ENCODE results near the gene IRF2BP1. TPM values are rescaled to one million over a fixed set of nuclear protein-coding genes. Genes with fewer than 3 reads are reported as not detected.

IRF2BP1 gene
- total RNA-seq, 1 donor from 2014 or later: 21.4 TPM

DNA sequence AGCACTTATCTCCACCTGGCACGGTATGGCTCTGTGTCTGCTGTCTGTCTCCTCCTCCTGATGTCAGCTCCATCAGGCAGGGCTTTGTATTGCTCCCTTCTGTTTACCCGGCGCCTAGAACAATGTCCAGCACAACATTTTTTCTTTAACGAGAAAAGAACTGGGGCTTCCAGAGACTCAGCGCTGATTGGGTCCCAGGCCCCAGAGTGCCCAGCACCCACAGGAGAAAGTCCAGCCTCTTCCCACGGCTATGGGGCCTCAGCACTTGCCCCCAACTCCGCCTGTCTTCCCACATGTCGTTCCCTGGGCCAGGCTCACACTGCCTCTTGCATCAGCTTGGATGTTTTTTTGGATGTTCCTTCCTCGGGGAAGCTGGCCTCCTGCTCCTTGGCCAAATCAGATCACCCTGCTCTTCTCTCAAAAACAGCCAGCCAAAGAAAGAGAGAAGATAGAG, 9.6 kb upstream of the IRF2BP1 start:
- Histone ChIP-seq H3K27me3 (ENCODE audit: low read depth) (no peaks in the 10 kb centered on the region), H3K36me3 (peaks cover 59% of the 10 kb centered on the region), H3K27ac (no peak overlapping the region), H3K4me1 (peaks cover 2% of the 10 kb centered on the region), H3K9me3 (no peaks in the 10 kb centered on the region), H3K4me3 (no peak overlapping the region)
- ATAC-seq (no peak), DNase-seq (no peak)
- intact Hi-C loops (cut with DNase I): no loop called here
- TF ChIP-seq, protein P1, sequence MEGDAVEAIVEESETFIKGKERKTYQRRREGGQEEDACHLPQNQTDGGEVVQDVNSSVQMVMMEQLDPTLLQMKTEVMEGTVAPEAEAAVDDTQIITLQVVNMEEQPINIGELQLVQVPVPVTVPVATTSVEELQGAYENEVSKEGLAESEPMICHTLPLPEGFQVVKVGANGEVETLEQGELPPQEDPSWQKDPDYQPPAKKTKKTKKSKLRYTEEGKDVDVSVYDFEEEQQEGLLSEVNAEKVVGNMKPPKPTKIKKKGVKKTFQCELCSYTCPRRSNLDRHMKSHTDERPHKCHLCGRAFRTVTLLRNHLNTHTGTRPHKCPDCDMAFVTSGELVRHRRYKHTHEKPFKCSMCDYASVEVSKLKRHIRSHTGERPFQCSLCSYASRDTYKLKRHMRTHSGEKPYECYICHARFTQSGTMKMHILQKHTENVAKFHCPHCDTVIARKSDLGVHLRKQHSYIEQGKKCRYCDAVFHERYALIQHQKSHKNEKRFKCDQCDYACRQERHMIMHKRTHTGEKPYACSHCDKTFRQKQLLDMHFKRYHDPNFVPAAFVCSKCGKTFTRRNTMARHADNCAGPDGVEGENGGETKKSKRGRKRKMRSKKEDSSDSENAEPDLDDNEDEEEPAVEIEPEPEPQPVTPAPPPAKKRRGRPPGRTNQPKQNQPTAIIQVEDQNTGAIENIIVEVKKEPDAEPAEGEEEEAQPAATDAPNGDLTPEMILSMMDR (IDR thresholded peaks at IDR 0.05): no peak

- Histone ChIP-seq H3K36me3 (peaks cover 19% of the 10 kb centered on the region), H3K4me3 (no peak overlapping the region), H3K9me3 (no peaks in the 10 kb centered on the region), H3K27me3 (ENCODE audit: low read depth) (no peaks in the 10 kb centered on the region), H3K4me1 (peaks cover 9% of the 10 kb centered on the region), H3K27ac (no peak overlapping the region)
- ATAC-seq: no peak
- TF ChIP-seq, protein P1 (IDR thresholded peaks at IDR 0.05): no peak
- no peak for DNase-seq
- intact Hi-C loops (cut with DNase I): no loop called here
Measured at GRCh38 chr19:45890877-45891276, 4.9 kb upstream of the IRF2BP1 start.

GRCh38 chr19:45889210-45889885, 3.4 kb upstream of the IRF2BP1 start:
- Histone ChIP-seq H3K9me3 (no peaks in the 10 kb centered on the region), H3K4me3 (no peak overlapping the region), H3K36me3 (peaks cover 7% of the 10 kb centered on the region), H3K27ac (no peak overlapping the region), H3K27me3 (ENCODE audit: low read depth) (no peaks in the 10 kb centered on the region), H3K4me1 (peaks cover 22% of the 10 kb centered on the region)
- ATAC-seq: no peak
- intact Hi-C loops (cut with DNase I): no loop called here
- TF ChIP-seq, protein P1 (IDR thresholded peaks at IDR 0.05): no peak
- no peak for DNase-seq

DNA sequence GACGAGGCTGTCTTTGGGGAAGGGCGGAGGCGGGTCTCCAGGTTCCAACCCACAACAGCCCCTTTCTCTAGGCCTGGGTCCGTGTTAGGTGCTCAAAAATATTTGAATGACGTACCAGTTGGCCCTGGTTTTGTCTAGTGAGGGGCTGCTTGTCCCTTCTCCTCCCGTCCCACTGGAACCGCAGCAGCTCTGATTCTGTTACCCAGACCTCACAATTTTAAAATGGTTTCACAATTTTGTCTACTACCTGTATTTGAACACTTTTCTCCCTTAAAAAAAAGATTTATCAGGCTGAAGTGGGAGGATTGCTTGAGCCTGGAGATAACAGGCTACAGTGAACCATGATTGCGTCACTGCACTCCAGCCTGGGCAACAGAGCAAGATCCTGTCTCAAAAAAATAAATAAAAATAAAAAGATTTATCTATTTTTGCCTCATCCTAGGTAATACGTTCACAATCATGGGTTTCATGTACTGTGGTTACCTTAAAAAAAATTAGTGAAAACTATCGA, 1.3 kb upstream of the IRF2BP1 start:
- no peaks in the 10 kb centered on the region for H3K27me3 ChIP-seq (ENCODE audit: low read depth)
- H3K36me3 ChIP-seq: peaks cover 10% of the 10 kb centered on the region
- no peaks in the 10 kb centered on the region for H3K9me3 ChIP-seq
- DNase-seq: no peak
- TF ChIP-seq, protein P1 (IDR thresholded peaks at IDR 0.05): no peak
- peak overlapping the region; percentile 90 for H3K27ac ChIP-seq
- intact Hi-C loops (cut with DNase I): no loop called here
- peak overlapping the region; percentile 92 for H3K4me3 ChIP-seq
- peaks cover 43% of the 10 kb centered on the region for H3K4me1 ChIP-seq
- ATAC-seq: no peak

- TF ChIP-seq, protein P1 (IDR thresholded peaks at IDR 0.05): no peak
- H3K36me3 ChIP-seq: peaks cover 10% of the 10 kb centered on the region
- intact Hi-C loops (cut with DNase I): no loop called here
- peak overlapping the region; percentile 90 for H3K27ac ChIP-seq
- ATAC-seq (peak; percentile 90 to 92), DNase-seq (peak; percentile 91)
- no peaks in the 10 kb centered on the region for H3K9me3 ChIP-seq
- H3K4me1 ChIP-seq: peaks cover 47% of the 10 kb centered on the region
- H3K27me3 ChIP-seq (ENCODE audit: low read depth): no peaks in the 10 kb centered on the region
- H3K4me3 ChIP-seq: peak overlapping the region; percentile 92
Measured at GRCh38 chr19:45886427-45887199, 672 bp upstream of the IRF2BP1 start.
